ENCODE measurements around the gene CMTM5. TPM values are rescaled to one million over a fixed set of nuclear protein-coding genes. Genes with fewer than 3 reads are reported as not detected.
"Not testable (repeated sequence)": the region's sequence is repeated elsewhere in the genome, so short reads cannot be mapped to it uniquely, and the experiment has no call there.

CMTM5 gene
- total RNA-seq, 1 donor from 2014 or later, result not detected

- H3K36me3 Mint-ChIP-seq (ENCODE audit: low read depth); H3K27me3 Mint-ChIP-seq (ENCODE audit: insufficient read depth); H3K9me3 Mint-ChIP-seq; intact Hi-C loops (cut with micrococcal nuclease); H3K27ac Mint-ChIP-seq; DNase-seq (ENCODE audit: low spot score); H3K4me1 Mint-ChIP-seq (ENCODE audit: low read depth); H3K4me3 Mint-ChIP-seq: not testable (repeated sequence)
Measured at GRCh38 chr14:23400496-23401149, 23.8 kb downstream of the CMTM5 start.

DNA sequence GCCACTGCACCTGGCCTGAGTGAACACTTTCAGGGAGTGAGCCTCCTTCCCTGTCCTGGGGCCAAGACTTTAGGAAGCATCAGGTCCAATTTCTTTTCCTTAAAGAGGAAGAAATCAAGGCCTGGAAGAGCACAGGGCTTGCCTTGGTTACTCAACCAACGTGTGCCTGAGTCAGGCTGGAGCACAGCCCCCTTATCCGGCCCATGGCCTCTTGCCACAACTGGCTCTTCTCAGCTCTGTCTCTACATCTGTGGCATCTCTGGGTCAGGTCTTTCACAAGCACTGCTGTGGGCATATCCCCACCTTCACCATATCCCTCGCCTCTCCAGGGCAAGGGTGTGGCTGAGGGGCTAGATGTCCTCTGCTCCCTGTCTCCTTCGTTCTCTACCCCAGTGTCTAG, 24.4 kb downstream of the CMTM5 start:
- Mint-ChIP-seq H3K36me3 (ENCODE audit: low read depth) (no peaks in the 10 kb centered on the region), H3K27me3 (ENCODE audit: insufficient read depth) (peaks cover under 1% of the 10 kb centered on the region), H3K9me3 (no peaks in the 10 kb centered on the region), H3K27ac (no peak overlapping the region), H3K4me1 (ENCODE audit: low read depth) (no peaks in the 10 kb centered on the region), H3K4me3 (no peak overlapping the region)
- DNase-seq (ENCODE audit: low spot score), result no peak
- intact Hi-C loops (cut with micrococcal nuclease), result no loop called here

DNA sequence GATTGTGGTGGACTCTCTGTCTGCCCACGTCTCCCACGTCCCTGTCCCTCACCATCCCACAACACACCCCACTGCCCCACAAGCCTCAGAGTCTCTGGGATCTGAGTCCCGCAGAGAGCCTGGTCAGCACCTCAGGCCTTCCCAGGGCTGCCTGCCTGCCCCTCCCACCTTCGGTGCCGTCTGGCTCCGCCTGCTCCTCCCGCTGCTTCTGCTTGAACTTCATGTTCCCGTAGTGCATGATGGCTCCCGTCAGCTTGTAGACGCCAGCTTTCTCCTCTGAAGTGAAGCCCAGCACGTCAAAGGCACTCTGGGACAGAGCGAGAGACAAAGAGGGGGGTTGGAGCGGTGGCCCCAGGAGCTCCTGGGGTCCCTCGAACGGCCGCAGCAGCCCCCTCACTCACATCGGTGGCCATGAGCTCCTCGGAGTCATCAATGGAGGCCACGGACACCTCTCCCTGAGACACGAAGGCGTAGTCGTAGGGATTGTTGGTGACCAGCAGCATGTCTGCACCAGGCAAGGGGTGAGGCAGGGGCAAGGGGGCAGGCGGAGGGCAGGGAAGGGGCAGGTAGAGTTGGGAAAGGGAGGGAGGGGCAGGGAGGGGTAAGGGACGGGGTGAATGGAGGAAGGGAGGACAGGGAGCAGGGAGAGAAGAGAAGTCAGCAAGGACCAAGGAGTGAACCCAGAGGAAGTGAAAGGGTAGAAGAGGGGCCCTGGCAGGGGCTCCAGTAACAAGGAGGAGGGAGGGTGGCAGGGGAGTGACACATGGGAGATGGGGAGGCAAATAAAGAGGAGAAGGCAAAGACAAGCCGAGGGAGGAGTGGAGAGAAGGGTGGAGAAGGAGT, 25.7 kb downstream of the CMTM5 start:
- DNase-seq (ENCODE audit: low spot score), result no peak
- H3K27ac Mint-ChIP-seq, result no peak overlapping the region
- intact Hi-C loops (cut with micrococcal nuclease), result no loop called here
- H3K27me3 Mint-ChIP-seq (ENCODE audit: insufficient read depth), result peaks cover 3% of the 10 kb centered on the region
- H3K4me1 Mint-ChIP-seq (ENCODE audit: low read depth), result no peaks in the 10 kb centered on the region
- H3K4me3 Mint-ChIP-seq, result no peak overlapping the region
- no peaks in the 10 kb centered on the region for H3K36me3 Mint-ChIP-seq (ENCODE audit: low read depth)
- H3K9me3 Mint-ChIP-seq, result no peaks in the 10 kb centered on the region

DNA sequence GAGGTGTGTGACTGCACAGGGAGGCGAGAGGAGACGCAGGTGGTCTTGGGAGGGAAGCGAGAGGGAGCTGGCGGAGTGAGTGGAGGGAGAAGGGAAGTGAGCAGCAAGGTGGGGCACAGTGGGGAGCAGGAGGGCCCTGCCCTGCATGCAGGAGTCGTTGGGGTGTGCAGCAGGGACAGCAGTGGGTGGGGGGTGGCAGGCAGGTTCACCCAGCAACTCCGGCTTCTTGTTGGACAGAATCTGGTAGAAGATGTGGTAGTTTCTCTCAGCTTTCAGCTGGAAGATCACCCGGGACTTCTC, 26.2 kb downstream of the CMTM5 start:
- intact Hi-C loops (cut with micrococcal nuclease), result no loop called here
- no peak overlapping the region for H3K27ac Mint-ChIP-seq
- no peak overlapping the region for H3K4me3 Mint-ChIP-seq
- H3K36me3 Mint-ChIP-seq (ENCODE audit: low read depth), result no peaks in the 10 kb centered on the region
- peaks cover 3% of the 10 kb centered on the region for H3K27me3 Mint-ChIP-seq (ENCODE audit: insufficient read depth)
- no peak for DNase-seq (ENCODE audit: low spot score)
- H3K4me1 Mint-ChIP-seq (ENCODE audit: low read depth), result no peaks in the 10 kb centered on the region
- no peaks in the 10 kb centered on the region for H3K9me3 Mint-ChIP-seq

DNA sequence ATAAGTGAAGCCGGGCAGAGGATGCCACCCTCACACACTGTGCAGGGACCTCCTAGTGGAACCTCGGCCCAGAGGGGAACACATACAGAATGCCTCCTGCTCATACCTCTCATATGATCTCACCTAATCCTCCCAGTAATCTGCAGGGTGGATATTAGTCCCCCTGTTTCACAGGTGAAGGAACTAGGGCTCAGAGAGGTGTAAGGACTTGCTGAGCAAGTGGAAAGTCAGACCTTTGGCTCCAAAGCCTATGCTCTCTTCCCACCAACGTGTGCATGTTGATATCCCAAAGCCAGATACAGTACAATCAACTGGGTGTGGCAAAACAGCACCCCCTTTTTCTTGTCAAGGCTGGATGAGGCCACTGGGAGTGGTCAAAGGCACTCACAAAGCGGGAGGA, 27.1 kb downstream of the CMTM5 start:
- Mint-ChIP-seq H3K9me3 (no peaks in the 10 kb centered on the region), H3K4me3 (no peak overlapping the region), H3K36me3 (ENCODE audit: low read depth) (no peaks in the 10 kb centered on the region), H3K27me3 (ENCODE audit: insufficient read depth) (peaks cover 3% of the 10 kb centered on the region), H3K27ac (no peak overlapping the region), H3K4me1 (ENCODE audit: low read depth) (peaks cover 3% of the 10 kb centered on the region)
- DNase-seq (ENCODE audit: low spot score), result no peak
- intact Hi-C loops (cut with micrococcal nuclease), result no loop called here

DNA sequence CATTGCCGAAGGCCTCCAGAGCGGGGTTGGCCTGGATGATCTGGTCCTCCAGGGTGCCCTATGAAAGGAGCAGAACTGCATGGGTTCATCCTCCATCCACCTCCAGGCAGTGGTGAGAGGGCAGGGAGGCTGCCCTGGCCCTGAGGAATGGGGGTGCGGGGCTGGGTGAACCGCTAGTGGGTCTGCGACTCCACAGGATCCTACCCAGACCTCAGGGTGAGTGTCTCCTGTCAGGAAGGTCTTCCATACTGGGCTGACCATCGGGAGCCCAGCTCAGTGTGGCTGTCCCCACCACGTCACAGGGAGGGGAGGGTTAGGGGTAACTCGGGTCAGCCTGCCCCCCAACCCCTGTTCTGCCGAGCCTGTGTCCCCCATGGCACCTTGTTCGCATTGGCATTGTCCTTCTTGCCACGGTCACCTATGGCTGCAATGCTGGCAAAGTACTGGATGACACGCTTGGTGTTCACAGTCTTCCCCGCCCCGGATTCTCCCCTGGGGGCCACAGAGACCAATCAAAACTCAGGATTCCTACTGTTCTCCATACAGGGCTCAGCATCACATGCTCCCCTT, 27.6 kb downstream of the CMTM5 start:
- H3K9me3 Mint-ChIP-seq, result no peaks in the 10 kb centered on the region
- no peak overlapping the region for H3K4me3 Mint-ChIP-seq
- H3K27ac Mint-ChIP-seq, result no peak overlapping the region
- peaks cover 3% of the 10 kb centered on the region for H3K27me3 Mint-ChIP-seq (ENCODE audit: insufficient read depth)
- no peaks in the 10 kb centered on the region for H3K36me3 Mint-ChIP-seq (ENCODE audit: low read depth)
- H3K4me1 Mint-ChIP-seq (ENCODE audit: low read depth), result peaks cover 8% of the 10 kb centered on the region
- intact Hi-C loops (cut with micrococcal nuclease), result no loop called here
- DNase-seq (ENCODE audit: low spot score), result no peak

- H3K4me1 Mint-ChIP-seq (ENCODE audit: low read depth), result peaks cover 10% of the 10 kb centered on the region
- no peaks in the 10 kb centered on the region for H3K36me3 Mint-ChIP-seq (ENCODE audit: low read depth)
- no peak overlapping the region for H3K27ac Mint-ChIP-seq
Measured at GRCh38 chr14:23405096-23405495, 28.2 kb downstream of the CMTM5 start.

DNA sequence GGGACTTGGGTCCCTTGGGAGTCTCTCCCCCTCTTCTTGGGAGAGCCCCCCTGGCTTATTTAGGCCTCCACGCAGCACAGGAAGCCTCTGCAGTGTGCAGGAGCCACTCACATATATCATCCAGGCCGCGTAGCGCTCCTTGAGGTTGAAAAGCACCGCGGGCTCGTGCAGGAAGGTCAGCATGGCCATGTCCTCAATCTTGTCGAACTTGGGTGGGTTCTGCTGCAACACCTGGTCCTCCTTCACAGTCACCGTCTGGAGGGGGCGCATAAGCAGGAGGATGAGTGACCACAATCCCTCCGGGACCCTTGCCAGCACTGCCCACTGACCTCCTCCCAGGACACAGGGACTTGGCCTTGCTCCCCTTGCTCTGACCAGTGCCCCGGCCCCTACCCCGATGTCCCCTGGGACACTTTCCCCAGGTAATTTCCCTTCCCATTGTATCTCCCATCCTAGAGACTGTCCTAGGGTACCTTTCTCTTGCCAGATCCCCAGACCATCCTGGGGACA, 28.7 kb downstream of the CMTM5 start:
- DNase-seq (ENCODE audit: low spot score), result no peak
- Mint-ChIP-seq H3K27me3 (ENCODE audit: insufficient read depth) (peaks cover 3% of the 10 kb centered on the region), H3K27ac (no peak overlapping the region), H3K4me3 (no peak overlapping the region), H3K9me3 (no peaks in the 10 kb centered on the region), H3K4me1 (ENCODE audit: low read depth) (peaks cover 10% of the 10 kb centered on the region), H3K36me3 (ENCODE audit: low read depth) (no peaks in the 10 kb centered on the region)
- intact Hi-C loops (cut with micrococcal nuclease), result no loop called here

More at GRCh38 chr14:23405096-23405495, 28.2 kb downstream of the CMTM5 start:
- no peak for DNase-seq (ENCODE audit: low spot score)
- no peaks in the 10 kb centered on the region for H3K9me3 Mint-ChIP-seq
- intact Hi-C loops (cut with micrococcal nuclease), result no loop called here
- H3K4me3 Mint-ChIP-seq, result no peak overlapping the region
- peaks cover 3% of the 10 kb centered on the region for H3K27me3 Mint-ChIP-seq (ENCODE audit: insufficient read depth)

DNA sequence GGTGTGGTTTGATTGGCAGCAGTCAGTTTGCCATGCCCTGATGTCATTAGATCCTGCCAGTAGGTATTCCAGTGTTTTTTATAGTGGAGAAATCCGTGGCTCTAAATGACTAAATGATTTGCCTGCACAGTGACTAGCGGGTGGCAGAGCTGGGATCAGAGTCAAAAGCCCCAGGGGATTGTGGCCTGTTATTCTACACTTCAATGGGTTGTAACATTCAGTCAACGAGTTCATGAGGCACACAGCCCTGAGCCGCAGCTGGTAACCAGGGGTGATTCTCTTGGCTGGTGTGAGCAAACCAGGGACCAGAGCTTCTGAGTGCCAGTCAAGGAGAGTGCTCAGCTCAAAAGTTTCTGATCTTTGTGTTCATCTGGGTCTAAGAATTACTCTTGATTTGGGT, 29.4 kb downstream of the CMTM5 start:
- peaks cover 3% of the 10 kb centered on the region for H3K27me3 Mint-ChIP-seq (ENCODE audit: insufficient read depth)
- intact Hi-C loops (cut with micrococcal nuclease), result no loop called here
- no peak overlapping the region for H3K27ac Mint-ChIP-seq
- H3K9me3 Mint-ChIP-seq, result no peaks in the 10 kb centered on the region
- no peak overlapping the region for H3K4me3 Mint-ChIP-seq
- peaks cover 10% of the 10 kb centered on the region for H3K4me1 Mint-ChIP-seq (ENCODE audit: low read depth)
- no peaks in the 10 kb centered on the region for H3K36me3 Mint-ChIP-seq (ENCODE audit: low read depth)
- no peak for DNase-seq (ENCODE audit: low spot score)

DNA sequence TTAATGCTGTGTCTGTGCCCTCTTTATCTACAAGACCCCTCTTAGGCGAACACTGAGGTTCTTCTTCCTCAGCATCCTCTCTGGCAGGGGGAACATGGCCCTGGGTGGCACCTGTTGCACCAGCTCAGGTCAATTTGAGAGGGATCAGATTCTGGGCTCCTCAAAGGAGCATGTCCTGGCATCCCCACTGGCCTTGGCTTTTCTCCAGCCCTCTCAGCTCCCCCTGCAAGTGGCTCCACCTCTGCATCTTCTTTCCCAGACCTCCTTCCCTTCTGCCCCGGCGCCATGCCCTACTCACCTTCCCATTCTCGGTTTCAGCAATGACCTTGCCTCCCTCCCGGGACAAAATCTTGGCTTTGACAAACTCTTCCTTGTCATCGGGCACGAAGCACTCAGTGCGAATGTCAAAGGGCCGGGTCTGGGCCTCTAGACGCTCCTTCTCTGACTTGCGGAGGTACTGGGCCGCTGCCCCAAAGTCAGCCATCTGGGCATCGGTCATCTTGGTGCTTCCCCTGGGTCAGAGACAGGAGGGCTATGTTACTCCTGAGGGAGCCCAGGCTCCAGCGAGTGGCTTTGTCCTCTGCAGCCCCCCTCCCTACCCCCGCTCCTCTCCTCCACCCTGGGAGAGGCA, 30.0 kb downstream of the CMTM5 start:
- peaks cover 3% of the 10 kb centered on the region for H3K27me3 Mint-ChIP-seq (ENCODE audit: insufficient read depth)
- no peak overlapping the region for H3K4me3 Mint-ChIP-seq
- peaks cover 10% of the 10 kb centered on the region for H3K4me1 Mint-ChIP-seq (ENCODE audit: low read depth)
- no peaks in the 10 kb centered on the region for H3K36me3 Mint-ChIP-seq (ENCODE audit: low read depth)
- H3K9me3 Mint-ChIP-seq, result no peaks in the 10 kb centered on the region
- no peak overlapping the region for H3K27ac Mint-ChIP-seq
- no peak for DNase-seq (ENCODE audit: low spot score)
- intact Hi-C loops (cut with micrococcal nuclease), result no loop called here

- DNase-seq (ENCODE audit: low spot score), result no peak
- Mint-ChIP-seq H3K4me3 (no peak within 1 kb of the TSS), H3K4me1 (ENCODE audit: low read depth) (peaks cover 10% of the 10 kb centered on the region), H3K36me3 (ENCODE audit: low read depth) (no peaks in the 10 kb centered on the region), H3K9me3 (no peaks in the 10 kb centered on the region), H3K27me3 (ENCODE audit: insufficient read depth) (peaks cover 5% of the 10 kb centered on the region), H3K27ac (peak within 1 kb of the TSS; percentile 15)
- intact Hi-C loops (cut with micrococcal nuclease), result no loop called here
Measured at GRCh38 chr14:23407516-23408306, 30.9 kb downstream of the CMTM5 start, which contains the start of gene MYH6. Gene MYH6, minus strand, starts transcription at chr14:23408273. Its CDS starts 1,050 bp downstream, at chr14:23407223.

- H3K27me3 Mint-ChIP-seq (ENCODE audit: insufficient read depth), result peaks cover 5% of the 10 kb centered on the region
- H3K4me1 Mint-ChIP-seq (ENCODE audit: low read depth), result peaks cover 10% of the 10 kb centered on the region
- DNase-seq (ENCODE audit: low spot score), result no peak
- intact Hi-C loops (cut with micrococcal nuclease), result no loop called here
- H3K9me3 Mint-ChIP-seq, result no peaks in the 10 kb centered on the region
- H3K36me3 Mint-ChIP-seq (ENCODE audit: low read depth), result no peaks in the 10 kb centered on the region
- H3K27ac Mint-ChIP-seq, result no peak overlapping the region
- no peak overlapping the region for H3K4me3 Mint-ChIP-seq
Measured at GRCh38 chr14:23408307-23408630, 31.4 kb downstream of the CMTM5 start.

All from activated T-helper 1 cell treated with anti-CD3 and anti-CD28 coated beads, Interleukin-12 subunit alpha, Interleukin-12 subunit beta, Interleukin-2, Interleukin-4 antibody, amounts not matched to agents 30 ng/mL and 10 ng/mL and 1 ng/mL, durations not matched to agents 14 hours and 24 hours and 36 hours (primary cell).